Skeletal muscle cell (primary cell): ENCODE measurements around the gene ODF2L.

ENCODE experiments used
- DNase-seq: peaks from one replicate; pipeline ENCODE4 v3.0.0-alpha.2; 2010; ENCODE audit warnings: low read depth
- H3K4me3 ChIP-seq: 2 replicates; pipeline ENCODE4 v1.5.1; 2011; ENCODE audit warnings: low read depth, mild to moderate bottlenecking, control low read depth, low read length, moderate library complexity

Gene ODF2L

GRCh38 chr1:86339014-86339812, 56.9 kb downstream of the ODF2L start:
- no peak for DNase-seq
- no peak overlapping the region for H3K4me3 ChIP-seq

GRCh38 chr1:86335916-86336315, 60.2 kb downstream of the ODF2L start:
- H3K4me3 ChIP-seq = no peak overlapping the region
- no peak for DNase-seq

GRCh38 chr1:86325264-86325663, 70.9 kb downstream of the ODF2L start:
- DNase-seq = no peak
- no peak overlapping the region for H3K4me3 ChIP-seq

- H3K4me3 ChIP-seq = no peak overlapping the region
- no peak for DNase-seq
Measured at GRCh38 chr1:86324130-86324822, 71.8 kb downstream of the ODF2L start.

- H3K4me3 ChIP-seq = no peak overlapping the region
- DNase-seq = no peak
Measured at GRCh38 chr1:86322241-86322640, 73.9 kb downstream of the ODF2L start.

GRCh38 chr1:86318436-86318835, 77.7 kb downstream of the ODF2L start:
- H3K4me3 ChIP-seq = no peak overlapping the region
- no peak for DNase-seq

- H3K4me3 ChIP-seq = no peak overlapping the region
- DNase-seq = no peak
Measured at GRCh38 chr1:86317926-86318325, 78.2 kb downstream of the ODF2L start.

GRCh38 chr1:86305731-86306130, 90.4 kb downstream of the ODF2L start:
- no peak for DNase-seq
- H3K4me3 ChIP-seq = no peak overlapping the region

- no peak for DNase-seq
- H3K4me3 ChIP-seq = no peak overlapping the region
Measured at GRCh38 chr1:86303041-86303690, 93.0 kb downstream of the ODF2L start.
